Osteocyte (in vitro differentiated cells): ENCODE data around the gene PMAIP1. TPM values are rescaled to one million over a fixed set of nuclear protein-coding genes. Genes with fewer than 3 reads are reported as not detected.
A peak's percentile ranks its signal among the peaks of the same experiment; 100 is the strongest.

Source experiments
- DNase-seq: peaks from one replicate; pipeline ENCODE4 v3.0.0; 2021; ENCODE audit warnings: mixed read lengths; ENCODE audit not compliant: unreplicated experiment; ENCODE audit errors: extremely low spot score
- H3K27ac Mint-ChIP-seq: one replicate; pipeline ENCODE4 v1.8.0; 2021; ENCODE audit warnings: mild to moderate bottlenecking, mixed read lengths; ENCODE audit not compliant: unreplicated experiment
- H3K27me3 Mint-ChIP-seq: one replicate; pipeline ENCODE4 v1.8.0; 2021; ENCODE audit warnings: mixed read lengths; ENCODE audit not compliant: unreplicated experiment
- H3K36me3 Mint-ChIP-seq: one replicate; pipeline ENCODE4 v1.8.0; 2021; ENCODE audit warnings: mixed read lengths; ENCODE audit not compliant: unreplicated experiment
- H3K4me1 Mint-ChIP-seq: one replicate; pipeline ENCODE4 v1.8.0; 2021; ENCODE audit warnings: mixed read lengths; ENCODE audit not compliant: unreplicated experiment
- H3K4me3 Mint-ChIP-seq: one replicate; pipeline ENCODE4 v1.8.0; 2021; ENCODE audit warnings: mild to moderate bottlenecking, moderate library complexity, mixed read lengths; ENCODE audit not compliant: unreplicated experiment
- H3K9me3 Mint-ChIP-seq: one replicate; pipeline ENCODE4 v1.8.0; 2021; ENCODE audit warnings: mixed read lengths; ENCODE audit not compliant: unreplicated experiment
- CTCF ChIP-seq: fragments of 200-600 bp; sonication (generic); IDR thresholded peaks from 2 replicates; pipeline ENCODE4 v1.5.0; 2021; ENCODE audit warnings: antibody characterized with exemption, mild to moderate bottlenecking, moderate library complexity
- total RNA-seq: library from RNA; stranded (reverse); gene quantifications from 2 replicates; pipeline ENCODE4 v1.2.1, GENCODE V29; 2021

Gene PMAIP1
- total RNA-seq, 1 donor from 2014 or later = 24.4 TPM

GRCh38 chr18:59876310-59876626, 23.5 kb upstream of the PMAIP1 start:
- Mint-ChIP-seq H3K27me3 (no peaks in the 10 kb centered on the region), H3K36me3 (no peaks in the 10 kb centered on the region), H3K9me3 (no peaks in the 10 kb centered on the region), H3K4me1 (peaks cover 20% of the 10 kb centered on the region), H3K4me3 (no peak overlapping the region), H3K27ac (no peak overlapping the region)
- TF ChIP-seq CTCF = no peak
- no peak for DNase-seq

- H3K27me3 Mint-ChIP-seq = no peaks in the 10 kb centered on the region
- DNase-seq = no peak
- H3K27ac Mint-ChIP-seq = no peak overlapping the region
- TF ChIP-seq CTCF = no peak
- H3K9me3 Mint-ChIP-seq = no peaks in the 10 kb centered on the region
- no peak overlapping the region for H3K4me3 Mint-ChIP-seq
- H3K36me3 Mint-ChIP-seq = no peaks in the 10 kb centered on the region
- H3K4me1 Mint-ChIP-seq = peaks cover 30% of the 10 kb centered on the region
Measured at GRCh38 chr18:59877361-59877760, 22.4 kb upstream of the PMAIP1 start.

DNA sequence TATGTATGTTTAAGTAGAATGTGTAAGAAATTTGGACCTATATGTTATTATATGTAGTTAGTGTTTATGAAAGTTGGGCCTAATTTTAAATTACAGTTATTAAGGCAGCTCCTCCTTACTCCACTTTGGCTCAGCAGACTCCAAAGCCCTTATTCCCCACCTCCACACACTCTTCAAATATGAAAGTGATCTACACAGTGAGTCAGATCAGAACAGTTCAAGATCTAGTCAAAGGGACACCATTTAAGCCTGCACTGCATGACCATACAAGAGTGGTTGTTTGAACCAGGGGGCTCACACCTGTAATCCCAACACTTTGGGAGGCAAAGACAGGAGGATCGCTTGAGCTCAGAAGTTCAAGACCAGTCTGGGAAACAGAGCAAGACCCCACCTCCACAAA, 21.2 kb upstream of the PMAIP1 start:
- Mint-ChIP-seq H3K36me3 (no peaks in the 10 kb centered on the region), H3K4me1 (peaks cover 36% of the 10 kb centered on the region), H3K27ac (no peak overlapping the region), H3K4me3 (no peak overlapping the region), H3K27me3 (no peaks in the 10 kb centered on the region), H3K9me3 (no peaks in the 10 kb centered on the region)
- DNase-seq = peak; percentile 13
- no peak for TF ChIP-seq CTCF

DNA sequence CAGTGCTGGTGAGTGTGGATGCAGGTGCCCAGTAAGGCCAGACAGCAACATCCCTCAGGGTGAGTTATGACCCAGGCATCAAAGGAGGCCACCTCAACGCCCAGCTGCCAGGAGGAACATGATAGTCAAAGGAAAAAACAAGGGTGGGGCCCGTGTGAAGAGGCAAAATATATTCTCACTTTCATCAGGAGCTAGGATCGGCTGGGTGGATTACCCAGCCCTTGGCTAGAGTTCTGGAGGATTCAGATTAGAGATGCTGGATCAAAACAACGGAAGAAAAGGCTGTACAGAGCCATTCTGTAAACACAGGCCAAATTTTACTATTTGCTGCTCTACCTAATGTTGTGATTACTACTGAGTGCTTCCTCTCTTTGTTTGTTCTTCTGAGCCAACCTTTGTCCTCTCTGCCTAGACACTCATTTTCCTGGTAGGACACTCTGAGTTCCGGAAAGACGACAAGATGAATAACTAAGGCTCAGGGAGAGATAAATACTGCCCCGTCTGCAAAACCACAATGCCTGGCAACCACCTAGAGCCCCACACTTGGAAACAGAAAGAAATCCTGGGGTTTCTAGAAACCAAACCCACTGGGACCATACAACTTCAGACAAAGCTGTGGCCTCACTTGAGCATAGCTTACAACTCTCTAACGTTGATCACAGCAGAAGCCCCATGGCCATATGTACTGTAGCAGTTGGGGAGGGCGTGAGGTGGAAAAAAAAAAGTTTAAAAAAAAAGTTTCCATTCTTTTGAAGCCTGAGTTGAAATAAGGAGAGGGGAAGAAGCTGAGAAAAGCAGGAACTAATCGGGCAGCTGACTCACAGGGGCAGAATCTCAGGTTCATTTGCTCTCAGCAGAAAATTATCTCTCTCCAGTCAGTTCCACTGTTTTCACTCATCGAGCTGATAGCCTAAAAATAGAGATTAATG, 17.8 kb upstream of the PMAIP1 start:
- Mint-ChIP-seq H3K27ac (peak overlapping the region; percentile 89), H3K4me1 (peaks cover 43% of the 10 kb centered on the region), H3K27me3 (no peaks in the 10 kb centered on the region), H3K4me3 (no peak overlapping the region), H3K9me3 (no peaks in the 10 kb centered on the region), H3K36me3 (no peaks in the 10 kb centered on the region)
- TF ChIP-seq CTCF = no peak
- DNase-seq = peak; percentile 46

DNA sequence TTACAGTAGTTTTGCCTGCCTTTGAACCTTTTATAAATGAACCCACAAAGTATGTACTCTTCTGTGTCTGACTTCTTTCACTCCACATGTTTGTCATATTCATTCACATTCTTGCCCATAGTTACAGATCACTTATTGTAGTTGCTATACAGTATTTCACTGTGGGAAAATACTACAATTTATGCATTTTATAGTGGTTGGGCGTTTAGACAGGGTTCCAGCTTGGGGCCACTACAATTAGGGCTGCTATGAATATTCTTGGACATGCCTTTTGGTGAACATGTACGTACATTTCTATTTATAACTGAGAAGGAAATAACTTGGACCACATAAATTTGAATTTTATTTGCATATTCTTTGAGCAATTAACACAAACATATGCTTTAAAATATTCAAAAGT, 15.4 kb upstream of the PMAIP1 start:
- Mint-ChIP-seq H3K36me3 (peaks cover 1% of the 10 kb centered on the region), H3K27ac (peak overlapping the region; percentile 27), H3K27me3 (no peaks in the 10 kb centered on the region), H3K4me1 (peaks cover 41% of the 10 kb centered on the region), H3K4me3 (no peak overlapping the region), H3K9me3 (no peaks in the 10 kb centered on the region)
- no peak for TF ChIP-seq CTCF
- no peak for DNase-seq
